GM12878 (cell line): ENCODE results near the gene LCN12. TPM values are rescaled to one million over a fixed set of nuclear protein-coding genes. Genes with fewer than 3 reads are reported as not detected.
A peak's percentile ranks its signal among the peaks of the same experiment; 100 is the strongest.

Experiments
- ATAC-seq: fragments of 200-7000 bp; cut with Tn5 transposase; 3 replicates; pipeline ENCODE4 v1.9.1; 2020; ENCODE audit warnings: mild to moderate bottlenecking, moderate library complexity
- BruUV-seq: library from RNA; stranded (reverse); fragments of 400-500 nt; replicated peaks from 2 replicates; lab custom pipeline; 2021; lab: Mats Ljungman, UMichigan
- CTCF ChIA-PET: fragments of 300-600 bp; sonication (Branson Sonifier 250); formaldehyde crosslinking; extraction: SDS; loops from one replicate; lab custom pipeline; 2021; ENCODE audit warnings: inconsistent platforms; lab: Yijun Ruan, JAX
- POLR2A ChIA-PET: fragments of 350-600 bp; formaldehyde crosslinking; extraction: SDS; loops from one replicate; lab custom pipeline; 2021; ENCODE audit warnings: inconsistent platforms; lab: Charles Lee
- RAD21 ChIA-PET: fragments of 300-600 bp; sonication (Branson Sonifier 250); formaldehyde crosslinking; loops from one replicate; lab custom pipeline; 2023; ENCODE audit warnings: antibody characterized with exemption; ENCODE audit not compliant: unreplicated experiment; lab: Charles Lee
- SMC1A ChIA-PET: fragments of 300-600 bp; sonication (Branson Sonifier 250); formaldehyde crosslinking; loops from one replicate; lab custom pipeline; 2023; ENCODE audit not compliant: unreplicated experiment, uncharacterized antibody; lab: Charles Lee
- DNase-seq: peaks from one replicate; pipeline ENCODE4 v3.0.0-alpha.2; 2011; ENCODE audit warnings: low read depth, low spot score
- FAIRE-seq: peaks from 3 replicates; lab custom pipeline; 2011; peaks lifted over from hg19 to GRCh38; lab: Jason Lieb, UNC
- H2AFZ ChIP-seq: 2 replicates; pipeline ENCODE4 v1.6.0; 2011; ENCODE audit warnings: low read depth, low read length, control low read depth; ENCODE audit not compliant: control insufficient read depth
- H3K27ac ChIP-seq: 2 replicates; pipeline ENCODE4 v1.5.1; 2011; ENCODE audit warnings: control low read depth; ENCODE audit not compliant: control insufficient read depth, insufficient read depth
- H3K27me3 ChIP-seq, 2 experiments: replicated peaks in 1 of 2; 2 replicates each; pipeline versions ENCODE4 v1.6.0 to v1.6.1; 2011; ENCODE audit warnings: low read length in 1 of 2; ENCODE audit not compliant: control insufficient read depth in 2 of 2, insufficient read depth in 2 of 2
- H3K36me3 ChIP-seq, 2 experiments: 2 replicates each; pipeline ENCODE4 v1.5.1; 2011; ENCODE audit warnings: low read length in 1 of 2; ENCODE audit not compliant: control insufficient read depth in 2 of 2, insufficient read depth in 2 of 2
- H3K4me1 ChIP-seq: 2 replicates; pipeline ENCODE4 v1.6.1; 2011; ENCODE audit warnings: mild to moderate bottlenecking, low read length, moderate library complexity, mixed read lengths; ENCODE audit not compliant: control insufficient read depth, insufficient read depth
- H3K4me2 ChIP-seq: 2 replicates; pipeline ENCODE4 v1.6.0; 2011; ENCODE audit warnings: control low read depth; ENCODE audit not compliant: control insufficient read depth, insufficient read depth
- H3K4me3 ChIP-seq: fragments of 200-600 bp; sonication (generic); 2 replicates; pipeline ENCODE4 v1.5.1; 2016
- H3K79me2 ChIP-seq: 2 replicates; pipeline ENCODE4 v1.6.0; 2011; ENCODE audit warnings: low read length; ENCODE audit not compliant: control insufficient read depth, insufficient read depth
- H3K9ac ChIP-seq: 2 replicates; pipeline ENCODE4 v1.8.0; 2011; ENCODE audit warnings: low read length, control low read depth, mixed read lengths; ENCODE audit not compliant: control insufficient read depth, insufficient read depth
- H3K9me3 ChIP-seq: replicated peaks from 3 replicates; pipeline ENCODE4 v1.5.1; 2011; ENCODE audit warnings: mild to moderate bottlenecking, low read length; ENCODE audit not compliant: control insufficient read depth, insufficient read depth
- H4K20me1 ChIP-seq: 2 replicates; pipeline ENCODE4 v1.6.0; 2011; ENCODE audit not compliant: control insufficient read depth, insufficient read depth
- CREM ChIP-seq: IDR thresholded peaks from 2 replicates; pipeline ENCODE4 v1.6.1; 2014; ENCODE audit warnings: antibody characterized with exemption, low read depth
- POLR2A ChIP-seq: IDR thresholded peaks from 2 replicates; pipeline ENCODE4 v1.6.1; 2011; ENCODE audit warnings: low read depth, mild to moderate bottlenecking, low read length
- PRDM15 ChIP-seq: fragments of 450-650 bp; formaldehyde crosslinking; IDR thresholded peaks from 2 replicates; pipeline ENCODE4 v1.4.0; 2020; ENCODE audit warnings: mild to moderate bottlenecking, moderate library complexity
- WGBS: methylation state at CpG from one replicate; pipeline ENCODE4 v1.1.6; 2016; ENCODE audit warnings: low lambda C conversion rate; ENCODE audit not compliant: insufficient replicate concordance, insufficient coverage; ENCODE audit errors: missing lambda C conversion rate; 5-methylcytosine and 5-hydroxymethylcytosine counted together
- in situ Hi-C: fragments of 300-500 bp; cut with MboI; formaldehyde crosslinking; loops from 9 replicates; pipeline ENCODE4 v1.14.3; 2018; ENCODE audit warnings: mixed read lengths
- intact Hi-C: fragments of 100-400 bp; cut with micrococcal nuclease; formaldehyde crosslinking; loops from one replicate; pipeline ENCODE4 v1.14.2; 2022; ENCODE audit not compliant: unreplicated experiment
- polyA plus RNA-seq, 11 experiments: library from polyadenylated mRNA; depleted of rRNA in 4 of 11; unstranded in 6 of 11; stranded (reverse) in 5 of 11; fragments of >200 nt; fragmentation: Nextera tagmentation in 4 of 11; fragmentation: Illumina TruSeq in 1 of 11; extraction: Ambion mirVana in 4 of 11; extraction: Trizol in 1 of 11; gene quantifications; 1 replicate in 1 of 11; 2 replicates in 10 of 11; pipeline versions ENCODE4 v1.2.1 to v1.2.3, GENCODE V29; 2011 to 2016; ENCODE audit warnings: inconsistent platforms in 2 of 11, missing spikeins in 2 of 11, low read depth in 1 of 11
- total RNA-seq, 4 experiments: library from RNA; depleted of rRNA in 3 of 4; stranded (reverse); fragments of >200 nt in 3 of 4; fragmentation: Illumina TruSeq in 1 of 4; extraction: Trizol in 1 of 4; gene quantifications; 2 replicates each; pipeline versions ENCODE4 v1.2.1 to v1.2.3, GENCODE V29; 2013 to 2021

The LCN12 gene
- total and polyA plus RNA-seq, 10 of the 15 experiments (the other 5 are each of a cell fraction or from before 2014, with no cell fraction given) = 0.06 to 0.64 (median 0.40) TPM; not detected in 3

GRCh38 chr9:136916330-136917184 lies 35.5 kb upstream of the LCN12 start:
- DNase-seq (no peak), ATAC-seq (no peak), FAIRE-seq (no peak)
- no peaks in the 10 kb centered on the region for H3K27me3 ChIP-seq
- no peaks in the 10 kb centered on the region for H3K4me1 ChIP-seq
- H3K4me3 ChIP-seq = no peak overlapping the region
- in situ Hi-C loops (no loop called here), intact Hi-C loops (no loop called here)
- BruUV-seq = no TSS peak
- ChIA-PET RAD21 (no interaction called here), CTCF (no interaction called here), POLR2A (no interaction called here), SMC1A (no interaction called here)
- H3K79me2 ChIP-seq = no peaks in the 10 kb centered on the region
- H2AFZ ChIP-seq = no peak overlapping the region
- no peak overlapping the region for H3K4me2 ChIP-seq
- no peaks in the 10 kb centered on the region for H3K9me3 ChIP-seq
- no peak overlapping the region for H3K27ac ChIP-seq
- no peak overlapping the region for H3K9ac ChIP-seq
- TF ChIP-seq CREM (peak; percentile 21; the same call in 1 of the 2 replicates), PRDM15 (CRISPR knock-in tag) (no peak), POLR2A (peak; percentile 5; the same call in 1 of the 2 replicates)
- WGBS = 89% methylated on average over 32 of the region's 32 CpGs
- H4K20me1 ChIP-seq = no peaks in the 10 kb centered on the region; the same call in 1 of the 2 replicates
- H3K36me3 ChIP-seq = peaks cover 33 to 42% of the 10 kb centered on the region in 2 experiments
